GM19463 (cell line): ENCODE data around the gene P2RX7.
A peak's percentile ranks its signal among the peaks of the same experiment; 100 is the strongest.
"Not testable (repeated sequence)": the region's sequence is repeated elsewhere in the genome, so short reads cannot be mapped to it uniquely, and the experiment has no call there.

Experiments
- ATAC-seq: cut with Tn5 transposase; IDR thresholded peaks from one replicate; pipeline ENCODE4 v1.9.1; 2021; ENCODE audit warnings: mild to moderate bottlenecking, moderate library complexity; ENCODE audit not compliant: unreplicated experiment

The P2RX7 gene

GRCh38 chr12:121202407-121203355, 70.0 kb downstream of the P2RX7 start:
- ATAC-seq, result no peak

GRCh38 chr12:121203482-121203881, 70.8 kb downstream of the P2RX7 start:
- no peak for ATAC-seq

GRCh38 chr12:121205491-121205890, 72.8 kb downstream of the P2RX7 start:
- ATAC-seq, result no peak

DNA sequence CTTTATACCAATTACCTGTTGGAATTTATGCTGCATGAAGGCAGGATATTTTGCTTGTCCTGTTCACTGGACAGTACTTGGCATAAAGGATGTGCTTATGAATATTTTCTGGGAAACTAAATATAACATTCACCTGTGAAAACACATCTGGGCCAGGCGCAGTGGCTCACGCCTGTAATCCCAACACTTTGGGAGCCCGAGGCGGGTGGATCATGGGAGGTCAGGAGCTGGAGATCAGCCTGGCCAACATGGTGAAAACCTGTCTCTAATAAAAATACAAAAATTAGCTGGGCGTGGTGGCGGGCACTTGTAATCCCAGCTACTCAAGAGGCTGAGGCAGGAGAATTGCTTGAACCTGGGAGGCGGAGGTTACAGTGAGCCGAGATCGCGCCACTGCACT, 75.9 kb downstream of the P2RX7 start:
- not testable (repeated sequence) for ATAC-seq

DNA sequence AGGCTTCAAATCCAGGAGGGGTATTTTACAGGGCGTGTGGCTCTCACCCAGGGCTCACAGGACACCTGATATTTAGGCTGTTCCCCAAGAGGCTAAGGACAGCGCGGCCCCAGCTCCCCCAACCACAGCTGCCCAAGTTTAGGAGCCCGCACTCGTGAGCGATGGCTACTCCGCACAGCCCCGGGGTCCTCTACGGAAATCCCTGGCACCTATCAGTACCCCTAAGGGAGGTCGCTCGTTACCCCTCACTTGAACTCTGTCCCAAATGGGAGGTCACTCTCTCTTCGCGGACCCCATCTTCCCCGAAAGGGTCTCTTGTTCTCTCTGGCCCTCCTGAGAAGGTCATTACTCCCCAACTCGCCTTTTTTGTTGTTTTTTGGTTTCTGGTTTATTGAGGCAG, 76.5 kb downstream of the P2RX7 start:
- no peak for ATAC-seq

DNA sequence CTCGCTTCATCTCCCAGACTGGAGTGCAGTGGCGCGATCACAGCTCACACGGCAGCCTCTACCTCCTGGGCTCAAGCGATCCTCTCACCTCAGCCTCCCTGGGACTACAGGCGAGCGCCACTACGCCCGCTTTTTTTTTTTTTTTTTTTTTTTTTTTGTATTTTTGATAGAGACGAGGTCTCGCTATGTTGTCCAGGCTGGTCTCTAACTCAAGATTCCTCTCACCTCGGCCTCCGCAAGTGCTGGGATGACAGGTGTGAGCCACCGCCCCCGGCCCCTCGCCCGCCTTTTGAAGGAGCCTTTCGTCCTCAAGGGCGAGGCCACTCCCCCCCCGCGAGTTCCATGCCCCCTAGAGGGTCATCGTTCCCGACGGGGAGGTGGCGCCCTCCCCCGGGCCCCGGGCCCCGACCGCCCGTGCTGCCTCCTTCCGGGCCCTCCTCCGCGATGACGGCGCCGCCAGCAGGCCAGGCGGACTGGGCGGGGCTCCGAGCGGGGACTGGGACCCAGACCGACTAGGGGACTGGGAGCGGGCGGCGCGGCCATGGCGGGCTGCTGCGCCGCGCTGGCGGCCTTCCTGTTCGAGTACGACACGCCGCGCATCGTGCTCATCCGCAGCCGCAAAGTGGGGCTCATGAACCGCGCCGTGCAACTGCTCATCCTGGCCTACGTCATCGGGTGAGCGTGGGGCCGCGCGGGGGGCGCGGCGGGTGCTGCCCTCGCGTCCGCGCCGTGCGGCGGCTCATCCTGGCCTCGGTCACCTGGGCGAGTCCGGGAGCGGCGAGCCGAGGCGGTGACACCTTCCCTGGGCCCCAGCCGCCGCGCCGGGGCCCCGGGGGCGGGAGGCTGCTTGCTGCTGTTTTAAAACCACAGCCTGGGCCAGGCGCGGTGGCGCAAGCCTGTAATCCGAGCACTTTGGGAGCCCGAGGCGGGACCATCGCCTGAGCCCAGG, 77.2 kb downstream of the P2RX7 start, which contains the start of gene P2RX4:
Gene P2RX4 (plus strand): TSS at position 506 of the 949 bp plus-strand sequence. CDS start 36 bp downstream, at position 542.
- peak; percentile 84 for ATAC-seq

DNA sequence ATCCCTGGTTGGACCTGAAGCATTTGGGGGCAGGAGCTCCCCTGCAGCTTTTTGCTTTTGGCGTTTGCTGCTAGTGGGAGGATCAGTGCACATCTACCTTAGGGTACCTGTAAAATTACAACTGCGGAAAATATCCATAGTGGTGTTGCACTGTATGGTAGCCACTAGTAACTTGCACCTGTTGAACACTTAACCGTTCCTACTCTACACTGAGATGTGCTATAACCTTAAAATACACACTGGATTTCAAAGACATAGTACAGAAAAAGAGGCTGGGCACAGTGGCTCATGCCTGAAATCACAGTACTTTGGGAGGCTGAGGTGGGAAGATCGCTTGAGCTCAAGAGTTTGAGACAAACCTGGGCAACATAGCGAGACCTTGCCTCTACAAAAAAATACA, 80.2 kb downstream of the P2RX7 start:
- ATAC-seq, result no peak

- ATAC-seq, result no peak
Observed at GRCh38 chr12:121214166-121214777, 81.6 kb downstream of the P2RX7 start.

DNA sequence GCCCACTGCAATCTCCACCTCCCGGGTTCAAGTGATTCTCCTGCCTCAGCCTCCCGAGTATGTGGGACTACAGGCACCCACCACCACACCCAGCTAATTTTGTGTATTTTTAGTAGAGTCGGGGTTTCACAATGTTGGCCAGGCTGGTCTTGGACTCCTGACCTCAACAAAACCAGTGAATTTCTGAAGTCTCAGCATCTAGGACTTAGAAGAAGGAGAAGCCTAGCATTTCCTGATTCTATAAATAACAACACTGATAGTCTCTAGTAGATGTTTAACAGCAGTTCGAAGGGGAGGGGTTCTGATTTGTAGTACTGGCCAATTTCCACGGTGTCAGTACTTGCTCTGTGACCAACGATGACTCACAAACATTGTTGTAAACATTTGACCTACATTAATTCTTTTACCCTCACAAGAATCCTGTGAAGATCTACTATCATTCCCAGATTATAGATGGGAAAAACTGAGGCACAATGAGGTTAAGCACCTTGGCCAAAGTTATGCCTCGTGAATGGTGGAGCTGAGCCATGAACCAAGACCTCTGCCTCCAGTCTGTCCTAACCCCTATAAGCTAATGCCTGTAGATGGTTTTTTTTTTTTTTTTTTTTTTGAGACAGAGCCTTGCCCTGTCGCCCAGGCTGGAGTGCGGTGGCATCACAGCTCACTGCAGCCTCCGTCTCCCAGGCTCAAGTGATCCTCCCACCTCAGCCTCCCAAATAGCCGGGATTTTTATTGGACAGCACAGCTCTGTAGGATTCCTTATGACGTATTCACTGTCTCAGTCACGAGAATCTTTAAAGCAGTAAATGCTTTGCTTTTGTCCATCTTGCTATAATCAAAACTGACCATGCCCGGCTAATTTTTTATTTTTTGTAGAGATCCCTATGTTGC, 82.4 kb downstream of the P2RX7 start:
- no peak for ATAC-seq

GRCh38 chr12:121216102-121216501, 83.4 kb downstream of the P2RX7 start:
- ATAC-seq, result no peak

DNA sequence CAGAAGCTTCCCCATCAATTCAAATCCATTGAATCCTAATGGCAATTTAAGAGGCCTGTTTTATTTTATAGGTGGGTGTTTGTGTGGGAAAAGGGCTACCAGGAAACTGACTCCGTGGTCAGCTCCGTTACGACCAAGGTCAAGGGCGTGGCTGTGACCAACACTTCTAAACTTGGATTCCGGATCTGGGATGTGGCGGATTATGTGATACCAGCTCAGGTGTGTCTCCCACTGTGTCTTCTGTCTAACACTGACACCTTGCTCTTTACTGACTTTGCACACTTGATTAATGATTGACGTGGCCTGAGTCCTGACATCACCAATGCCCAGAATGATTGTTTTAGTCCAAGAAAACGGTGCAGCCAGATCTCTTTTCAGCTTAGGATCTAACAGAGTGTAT, 84.4 kb downstream of the P2RX7 start:
- ATAC-seq, result no peak

- ATAC-seq, result no peak
Observed at GRCh38 chr12:121217761-121218160, 85.1 kb downstream of the P2RX7 start.

- no peak for ATAC-seq
Observed at GRCh38 chr12:121218588-121219352, 86.1 kb downstream of the P2RX7 start.

GRCh38 chr12:121219353-121219986, 86.8 kb downstream of the P2RX7 start:
- no peak for ATAC-seq

DNA sequence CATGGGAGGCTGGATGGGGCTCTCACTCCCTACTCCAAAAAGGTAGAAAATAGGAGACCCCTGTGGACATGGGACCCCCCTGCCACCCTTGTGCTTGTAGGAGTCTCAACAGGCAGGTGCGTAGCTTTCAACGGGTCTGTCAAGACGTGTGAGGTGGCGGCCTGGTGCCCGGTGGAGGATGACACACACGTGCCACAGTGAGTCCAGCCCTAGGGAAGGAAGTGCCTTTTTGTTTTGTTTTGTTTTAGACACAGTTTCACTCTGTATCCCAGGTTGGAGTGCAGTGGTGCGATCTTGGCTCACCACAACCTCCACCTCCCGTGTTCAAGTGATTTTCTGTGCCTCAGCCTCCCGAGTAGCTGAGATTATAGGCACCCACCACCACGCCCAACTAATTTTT, 90.2 kb downstream of the P2RX7 start:
- ATAC-seq, result no peak

DNA sequence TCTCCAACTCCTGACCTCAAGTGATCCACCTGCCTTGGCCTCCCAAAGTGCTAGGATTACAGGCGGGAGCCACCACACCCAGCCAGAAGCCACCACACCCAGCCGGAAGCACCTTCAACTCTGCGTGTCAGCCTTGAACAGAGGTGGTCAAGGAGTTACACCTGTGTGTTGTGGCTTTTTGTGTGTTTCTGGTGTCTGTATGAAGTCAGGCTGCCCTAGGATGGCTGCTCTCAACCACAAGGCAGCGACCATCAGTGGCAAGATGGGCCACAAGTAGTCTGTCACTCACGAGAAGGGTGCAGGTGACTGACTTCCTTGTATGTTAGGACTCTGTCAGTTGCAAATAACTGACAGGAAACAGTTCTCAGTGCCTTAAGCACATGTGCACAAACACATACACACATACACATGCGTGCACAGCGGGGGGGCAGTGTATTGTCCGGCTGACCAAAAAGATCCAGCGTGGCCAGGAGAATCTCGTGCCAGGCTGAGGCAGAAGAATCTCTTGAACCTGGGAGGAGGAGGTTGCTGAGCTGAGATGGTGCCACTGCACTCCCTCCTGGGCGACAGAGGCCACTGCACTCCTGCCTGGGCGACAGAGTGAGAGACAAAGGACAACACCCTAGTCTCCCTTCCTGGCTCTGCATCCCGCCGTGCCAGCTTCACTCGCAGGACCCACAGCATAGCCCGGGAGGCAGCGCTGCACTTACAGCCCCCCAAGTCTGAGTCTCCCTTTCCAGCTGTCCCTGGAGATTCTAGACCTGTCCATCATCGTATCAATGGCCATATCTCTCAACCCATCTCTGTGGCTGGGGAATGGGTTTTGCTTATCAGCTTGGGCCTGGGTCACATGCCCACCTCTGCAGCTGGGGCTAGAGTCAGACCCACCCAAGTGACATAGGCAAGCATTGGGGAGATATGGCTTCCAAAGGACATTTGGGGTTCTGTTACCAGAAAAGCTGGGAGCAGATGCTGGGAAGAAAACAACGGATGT, 90.9 kb downstream of the P2RX7 start:
- ATAC-seq, result no peak

GRCh38 chr12:121224591-121224990, 91.9 kb downstream of the P2RX7 start:
- no peak for ATAC-seq

GRCh38 chr12:121226399-121226798, 93.7 kb downstream of the P2RX7 start:
- no peak for ATAC-seq
